Neural progenitor cell (in vitro differentiated cells): ENCODE results near the gene NSD1.

ENCODE experiments used
- CTCF ChIP-seq: fragments of 200-600 bp; sonication (generic); IDR thresholded peaks from 2 replicates; pipeline ENCODE4 v1.5.1; 2017; ENCODE audit warnings: antibody characterized with exemption, mild to moderate bottlenecking
- EZH2 ChIP-seq: fragments of 200-600 bp; sonication (generic); IDR thresholded peaks from 2 replicates; pipeline ENCODE4 v1.6.1; 2017; ENCODE audit warnings: antibody characterized with exemption, mild to moderate bottlenecking, moderate library complexity
- EZH2phosphoT487 ChIP-seq: fragments of 200-600 bp; sonication (generic); IDR thresholded peaks from 2 replicates; pipeline ENCODE4 v1.6.1; 2017; ENCODE audit warnings: antibody characterized with exemption

GRCh38 chr5:177169271-177169670 is 35.7 kb downstream of the NSD1 start:
- TF ChIP-seq CTCF (no peak), EZH2 (no peak), EZH2phosphoT487 (no peak)
